ENCODE data around the gene SSR3.

- no peak for TF ChIP-seq POLR2A (IDR thresholded peaks at IDR 0.05; ENCODE audit: low read depth, low read length)
- TF ChIP-seq POLR2AphosphoS5 (IDR thresholded peaks at IDR 0.05; ENCODE audit: low read depth, low read length) = no peak
- no peak for TF ChIP-seq SPI1 (IDR thresholded peaks at IDR 0.05; ENCODE audit: low read depth, low read length)
- TF ChIP-seq TAF1 (IDR thresholded peaks at IDR 0.05; ENCODE audit: low read depth, low read length) = no peak
- TF ChIP-seq PAX5 (IDR thresholded peaks at IDR 0.05; ENCODE audit: insufficient read depth, low read length, severe bottlenecking) = no peak
These were observed 22.8 kb upstream of the SSR3 start for GRCh38 chr3:156577736-156578135.
